Measurements from ENCODE around the gene HMCES. TPM values are rescaled to one million over a fixed set of nuclear protein-coding genes. Genes with fewer than 3 reads are reported as not detected.

The HMCES gene
- total and polyA plus RNA-seq, 2 of the 13 experiments (the other 11 are each of a cell fraction or from before 2014, with no cell fraction given): 16.1 to 37.5 TPM

GRCh38 chr3:129314386-129315222, 35.9 kb downstream of the HMCES start (continued):
- TF ChIP-seq PAXIP1 (CRISPR knock-in tag; conservative IDR thresholded peaks at IDR 0.05) (peak; percentile 68), REL (CRISPR knock-in tag; conservative IDR thresholded peaks at IDR 0.05) (no peak; the same call in 1 of the 2 replicates), ARNTL (CRISPR knock-in tag; IDR thresholded peaks at IDR 0.05) (0 out of 2 replicates have a peak, but pooled peaks have one; percentile 30), ZNF34 (CRISPR knock-in tag; IDR thresholded peaks at IDR 0.05; ENCODE audit: borderline replicate concordance) (0 out of 2 replicates have a peak, but pooled peaks have one; percentile 44), ZNF101 (CRISPR knock-in tag; IDR thresholded peaks at IDR 0.05; ENCODE audit: borderline replicate concordance, low read depth) (0 out of 2 replicates have a peak, but pooled peaks have one; percentile 15), HNRNPLL (IDR thresholded peaks at IDR 0.05; ENCODE audit: low read depth, low read length, poor library complexity, severe bottlenecking) (peak; percentile 31), ZSCAN29 (CRISPR knock-in tag; conservative IDR thresholded peaks at IDR 0.05) (0 out of 2 replicates have a peak, but pooled peaks have one; percentile 41), NONO (IDR thresholded peaks at IDR 0.05) (no peak), NONO (CRISPR knock-in tag; conservative IDR thresholded peaks at IDR 0.05) (peak; percentile 64; the same call in 1 of the 2 replicates), KIAA2018 (CRISPR knock-in tag; IDR thresholded peaks at IDR 0.05; ENCODE audit: borderline replicate concordance) (no peak), SIN3B (IDR thresholded peaks at IDR 0.05; ENCODE audit: low read length) (peak; percentile 57; the same call in 1 of the 2 replicates), ZNF446 (CRISPR knock-in tag; IDR thresholded peaks at IDR 0.05) (no peak), POLR2G (IDR thresholded peaks at IDR 0.05; ENCODE audit: low read depth, low read length) (peak; percentile 27; the same call in 1 of the 2 replicates), CREB1 (IDR thresholded peaks at IDR 0.05) (peak; percentile 52; the same call in 1 of the 2 replicates), CREB1 (CRISPR knock-in tag; IDR thresholded peaks at IDR 0.05) (no peak), RFXAP (CRISPR knock-in tag; IDR thresholded peaks at IDR 0.05; ENCODE audit: borderline replicate concordance) (peak; percentile 99), CREM (IDR thresholded peaks at IDR 0.05) (peak; percentile 39; the same call in 1 of the 2 replicates), CREM (CRISPR knock-in tag; IDR thresholded peaks at IDR 0.05) (no peak)
